Measurements from ENCODE around the gene SLC7A1.

The SLC7A1 gene

DNA sequence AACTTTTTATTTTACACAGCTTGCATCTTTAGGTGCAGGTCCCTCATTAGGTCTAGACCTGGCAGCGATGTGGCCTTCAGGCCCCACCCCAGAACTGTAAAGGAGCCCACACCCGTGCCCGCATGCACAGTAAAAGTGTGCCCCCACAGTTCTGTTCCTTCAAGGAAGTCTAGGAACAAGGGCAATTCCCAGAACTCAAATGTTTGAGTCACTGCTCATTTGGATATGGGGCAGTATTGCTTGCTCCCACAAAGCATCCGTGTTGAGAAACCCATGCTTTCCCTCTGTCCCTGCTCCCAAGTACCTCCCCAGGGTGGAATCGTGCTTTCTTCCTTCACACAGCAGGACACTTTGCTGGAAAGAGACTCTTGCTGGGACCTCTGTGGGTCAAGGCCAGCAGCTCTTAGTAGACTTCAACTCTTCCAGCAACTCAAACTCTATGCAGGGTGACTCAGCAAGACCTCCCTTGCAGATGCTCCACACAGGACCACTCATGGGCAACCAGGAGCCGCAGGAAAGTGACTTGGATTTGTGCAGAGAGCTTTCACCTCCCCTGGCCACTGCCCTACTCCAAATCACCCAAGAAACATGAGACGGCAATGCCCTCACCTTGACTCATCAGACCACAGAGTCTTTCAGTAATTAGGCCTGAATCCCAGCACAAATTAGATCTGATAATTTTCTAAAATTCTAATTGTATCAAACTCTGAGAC, 12.3 kb downstream of the SLC7A1 start:
- DNase-seq (ENCODE audit: low read depth), result no peak

DNA sequence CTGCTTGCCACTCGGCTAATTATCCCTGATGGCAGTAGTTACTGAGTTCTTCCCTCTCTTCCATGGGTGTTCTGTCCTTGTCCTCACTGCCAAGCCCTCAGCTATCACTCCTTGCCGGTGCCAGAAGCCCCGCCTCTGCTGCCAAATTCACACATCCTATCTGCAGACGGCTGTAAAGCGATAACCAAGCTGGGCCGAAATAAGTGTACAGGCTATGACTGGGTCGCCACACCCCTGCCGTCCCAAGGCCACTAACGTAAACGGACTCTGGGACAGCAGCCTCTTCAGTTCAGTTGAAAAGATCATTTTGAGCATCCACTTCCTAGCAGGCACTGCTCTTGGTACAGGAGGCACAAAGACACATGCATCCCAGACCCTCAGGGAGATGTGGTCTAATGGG, 13.3 kb downstream of the SLC7A1 start:
- DNase-seq (ENCODE audit: low read depth), result no peak

GRCh38 chr13:29581666-29582065, 13.8 kb downstream of the SLC7A1 start:
- no peak for DNase-seq (ENCODE audit: low read depth)

DNA sequence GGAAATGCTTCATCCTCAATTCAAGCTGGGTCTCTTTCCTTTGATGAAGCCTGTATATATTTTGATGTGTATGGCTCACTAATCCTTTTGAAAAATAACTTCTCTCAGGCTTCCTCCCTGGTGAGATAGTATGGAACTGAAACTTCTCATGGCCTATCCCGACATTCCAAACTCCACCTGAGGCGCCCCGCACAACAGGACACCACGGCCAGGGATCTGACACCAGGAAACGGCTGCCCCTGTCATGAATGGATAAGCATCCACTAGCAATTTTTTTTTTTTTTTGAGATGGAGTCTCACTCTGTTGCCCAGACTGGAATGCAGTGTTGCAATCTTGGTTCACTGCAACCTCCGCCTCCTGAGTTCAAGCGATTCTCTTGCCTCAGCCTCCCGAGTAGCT, 16.4 kb downstream of the SLC7A1 start:
- DNase-seq (ENCODE audit: low read depth), result no peak

DNA sequence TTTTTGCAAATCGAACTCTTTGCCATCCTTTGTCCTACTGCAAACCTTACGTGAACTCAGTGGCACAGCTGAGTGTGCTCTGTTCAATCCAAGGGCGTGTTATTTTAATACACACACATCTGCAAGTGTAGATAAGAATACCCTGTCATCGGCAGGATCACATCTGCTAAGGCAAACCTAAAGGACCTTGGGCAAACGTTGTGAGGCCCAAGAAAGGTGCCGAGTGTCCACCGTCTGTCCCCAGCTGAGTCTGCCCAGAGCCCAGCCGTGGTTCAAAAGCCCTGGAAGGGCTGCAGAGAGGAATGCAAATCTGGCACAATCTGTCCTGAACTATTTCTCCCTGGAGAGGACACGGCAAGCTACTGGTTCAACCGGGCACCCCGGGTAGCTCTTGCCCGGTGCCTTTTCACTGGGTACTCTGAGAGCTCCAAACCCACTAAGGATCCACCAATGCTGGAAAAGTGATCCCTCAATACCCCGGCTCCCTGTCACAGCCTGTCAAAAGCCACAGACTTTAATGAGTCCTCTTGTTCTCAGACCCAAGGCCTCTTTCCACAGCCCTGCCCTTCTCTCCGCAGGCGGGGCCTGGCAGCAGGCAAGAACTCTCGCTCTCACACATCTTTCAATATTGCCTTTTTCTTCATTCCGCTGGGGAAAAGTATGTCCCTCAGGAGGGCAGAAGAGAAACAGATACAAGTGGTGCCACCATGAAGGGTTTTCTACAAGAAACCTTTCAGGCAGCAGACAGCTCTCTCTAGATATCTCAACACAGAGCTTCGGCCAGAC, 17.0 kb downstream of the SLC7A1 start:
- no peak for DNase-seq (ENCODE audit: low read depth)

DNA sequence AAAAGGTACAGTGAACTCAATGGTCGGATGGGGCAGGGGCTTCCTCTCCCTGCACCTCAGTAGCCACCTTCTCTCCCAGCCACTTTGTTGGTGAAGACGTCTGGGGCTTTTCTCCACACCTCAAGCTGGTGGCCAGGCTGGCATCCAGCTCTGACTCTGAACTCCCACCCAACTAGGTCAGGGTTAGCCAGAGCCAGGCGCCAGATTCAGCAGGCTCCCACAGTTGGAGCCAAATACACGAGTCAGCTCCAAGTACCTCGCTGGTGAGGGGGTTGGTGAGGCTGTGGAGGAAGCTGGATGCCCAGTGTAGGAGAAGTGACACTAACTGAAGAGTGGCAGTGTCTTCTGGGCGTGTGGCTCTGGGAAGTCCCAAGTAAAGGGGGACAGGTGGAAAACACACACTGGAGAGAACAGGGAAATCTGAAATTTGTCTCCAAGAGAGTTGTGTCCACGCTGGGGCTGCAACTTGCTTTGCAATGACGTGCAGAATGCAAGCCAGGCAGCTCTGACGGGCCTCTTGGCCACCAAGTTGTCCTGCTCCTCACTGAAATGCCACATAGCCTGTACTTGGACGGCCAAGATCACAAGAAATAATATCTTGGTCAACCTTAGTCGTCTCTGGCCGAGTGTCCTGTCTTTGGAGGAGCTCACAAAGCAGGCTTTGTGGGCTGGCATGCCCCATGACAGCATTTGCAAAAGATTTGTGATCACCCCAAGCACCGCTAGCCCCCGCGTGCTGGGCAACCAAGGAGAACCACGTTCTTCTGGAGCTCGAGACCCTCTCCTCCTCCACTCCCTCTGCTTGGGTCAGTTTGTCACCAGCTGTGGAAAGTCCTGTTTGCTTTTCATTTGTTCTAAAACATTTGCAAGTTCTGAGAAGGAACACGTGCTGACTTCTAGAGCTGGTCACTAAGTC, 18.1 kb downstream of the SLC7A1 start:
- no peak for DNase-seq (ENCODE audit: low read depth)

DNA sequence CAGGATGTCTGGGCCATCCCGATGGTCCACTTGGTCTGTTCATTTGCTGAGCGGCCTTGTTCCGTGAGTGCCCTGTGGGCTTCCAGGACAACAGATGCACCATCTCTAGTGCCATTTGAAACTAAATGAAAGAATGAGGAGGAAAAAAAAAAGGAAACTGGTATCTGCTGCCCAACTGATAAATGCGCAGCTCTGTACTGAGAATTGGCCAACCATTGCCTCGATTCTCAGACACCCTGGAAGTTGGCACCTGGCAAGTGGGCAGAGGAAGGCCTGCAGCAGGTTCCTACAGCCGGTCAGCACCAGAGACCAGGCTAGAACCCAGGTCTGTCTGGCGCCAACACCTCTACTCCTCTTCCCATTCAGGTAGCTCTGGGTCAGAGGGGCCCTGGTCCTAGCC, 18.9 kb downstream of the SLC7A1 start:
- no peak for DNase-seq (ENCODE audit: low read depth)

GRCh38 chr13:29575098-29575497, 20.4 kb downstream of the SLC7A1 start:
- DNase-seq (ENCODE audit: low read depth), result no peak

DNA sequence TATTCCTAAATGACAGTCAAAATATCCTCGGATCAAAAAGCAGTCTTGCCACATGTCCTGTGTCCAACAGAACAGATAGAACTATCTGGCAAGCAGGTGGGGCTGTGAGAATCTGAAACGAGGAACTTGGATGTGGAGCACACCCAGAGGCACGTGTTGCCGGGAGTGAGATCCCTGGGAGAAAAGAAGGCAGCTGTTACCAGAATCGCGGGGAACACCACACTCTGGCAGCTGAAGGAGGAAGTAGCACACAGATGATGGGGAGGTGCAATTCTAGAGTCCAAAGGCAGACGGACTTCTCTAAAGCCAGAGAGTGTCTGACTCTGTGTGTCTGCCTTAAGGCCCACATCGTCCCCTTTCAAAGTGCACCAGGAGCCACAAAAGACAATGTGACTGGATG, 22.3 kb downstream of the SLC7A1 start:
- DNase-seq (ENCODE audit: low read depth), result peak; percentile 25

- no peak for DNase-seq (ENCODE audit: low read depth)
Observed at GRCh38 chr13:29572575-29572974, 22.9 kb downstream of the SLC7A1 start.

DNA sequence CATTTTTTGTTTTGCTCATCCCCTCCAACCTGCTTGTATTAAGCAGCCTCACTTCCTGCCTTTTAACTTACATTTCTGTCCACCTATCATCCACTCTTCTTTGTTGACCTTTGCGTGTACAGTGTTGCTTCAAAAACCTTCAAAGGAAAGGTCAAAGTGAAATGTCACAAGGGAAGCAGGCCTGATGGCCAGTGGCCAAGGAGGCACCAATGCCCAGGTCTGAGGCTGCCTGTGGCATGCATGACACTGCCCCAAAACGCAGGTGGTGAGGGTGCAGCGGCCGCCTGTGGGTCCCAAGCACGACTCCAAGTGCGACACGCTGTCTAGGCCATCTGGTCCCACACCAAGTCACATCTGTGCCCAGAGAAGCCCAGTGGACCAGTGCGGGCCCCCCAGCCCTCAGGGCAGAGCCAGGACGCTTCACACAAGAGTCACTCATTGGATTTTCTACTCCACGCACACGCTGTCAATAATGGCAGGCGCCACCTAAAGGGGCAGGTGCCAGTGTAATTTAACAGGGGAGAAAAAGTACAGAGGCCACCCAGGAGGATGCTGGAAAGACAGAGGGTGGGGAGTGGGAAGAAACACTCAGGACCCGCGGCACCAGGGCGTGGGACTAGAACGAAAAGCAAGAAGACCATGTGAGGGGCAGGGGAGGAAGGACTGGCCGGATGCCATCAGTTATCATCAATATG, 23.5 kb downstream of the SLC7A1 start:
- DNase-seq (ENCODE audit: low read depth), result no peak

DNA sequence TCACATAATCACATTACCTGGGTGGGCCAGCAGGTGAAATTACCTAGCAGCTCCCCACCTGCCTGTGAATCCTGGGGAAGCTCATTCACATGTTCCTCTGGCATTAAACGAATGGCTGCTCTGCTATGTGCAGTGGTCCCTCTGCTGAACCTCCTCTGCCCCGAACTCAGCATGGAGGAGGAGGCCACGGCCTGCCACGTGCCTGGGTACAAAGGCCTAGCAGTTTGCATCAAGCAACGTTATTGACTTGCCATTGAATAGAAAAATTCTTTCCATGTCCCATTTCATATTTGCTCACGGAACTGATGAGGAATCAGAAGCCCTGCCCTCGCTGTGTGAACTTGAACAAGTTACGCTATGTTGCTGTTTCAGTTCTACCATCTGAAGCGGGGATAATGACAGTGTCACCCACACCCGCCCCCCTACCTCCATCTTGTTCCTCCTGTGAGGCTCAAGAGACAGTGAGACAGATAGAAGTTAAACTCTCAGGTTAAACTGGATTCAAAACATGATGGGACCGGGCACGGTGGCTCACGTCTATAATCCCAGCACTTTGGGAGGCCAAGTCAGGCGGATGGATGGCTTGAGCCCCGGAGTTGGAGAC, 25.3 kb downstream of the SLC7A1 start:
- no peak for DNase-seq (ENCODE audit: low read depth)

GRCh38 chr13:29569253-29570050, 26.0 kb downstream of the SLC7A1 start:
- DNase-seq (ENCODE audit: low read depth), result no peak

- no peak for DNase-seq (ENCODE audit: low read depth)
Observed at GRCh38 chr13:29568731-29569130, 26.8 kb downstream of the SLC7A1 start.

DNA sequence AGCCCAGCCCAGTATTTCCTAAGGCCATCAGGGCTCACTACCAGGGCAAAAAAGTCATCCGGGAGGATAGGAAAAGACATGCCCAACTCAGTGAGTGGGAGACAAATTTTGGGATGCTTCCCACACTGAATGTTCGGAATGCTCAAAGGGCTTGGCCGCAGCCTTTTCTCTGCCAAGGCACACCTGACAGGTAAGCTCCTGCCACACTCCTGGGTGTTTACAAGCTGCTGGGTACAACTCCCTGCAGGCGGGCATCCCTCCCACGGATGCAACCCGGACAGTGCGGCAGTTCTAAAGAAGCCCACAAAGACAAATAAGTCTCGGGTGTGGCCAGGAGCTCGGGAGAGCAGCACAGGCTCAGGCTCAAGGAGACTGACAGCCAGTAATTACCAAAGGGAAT, 28.1 kb downstream of the SLC7A1 start:
- no peak for DNase-seq (ENCODE audit: low read depth)

- DNase-seq (ENCODE audit: low read depth), result no peak
Observed at GRCh38 chr13:29566206-29566605, 29.3 kb downstream of the SLC7A1 start.

GRCh38 chr13:29564818-29565217, 30.7 kb downstream of the SLC7A1 start:
- DNase-seq (ENCODE audit: low read depth), result no peak

GRCh38 chr13:29564373-29564772, 31.1 kb downstream of the SLC7A1 start:
- DNase-seq (ENCODE audit: low read depth), result no peak

- DNase-seq (ENCODE audit: low read depth), result no peak
Observed at GRCh38 chr13:29563941-29564340, 31.5 kb downstream of the SLC7A1 start.

DNA sequence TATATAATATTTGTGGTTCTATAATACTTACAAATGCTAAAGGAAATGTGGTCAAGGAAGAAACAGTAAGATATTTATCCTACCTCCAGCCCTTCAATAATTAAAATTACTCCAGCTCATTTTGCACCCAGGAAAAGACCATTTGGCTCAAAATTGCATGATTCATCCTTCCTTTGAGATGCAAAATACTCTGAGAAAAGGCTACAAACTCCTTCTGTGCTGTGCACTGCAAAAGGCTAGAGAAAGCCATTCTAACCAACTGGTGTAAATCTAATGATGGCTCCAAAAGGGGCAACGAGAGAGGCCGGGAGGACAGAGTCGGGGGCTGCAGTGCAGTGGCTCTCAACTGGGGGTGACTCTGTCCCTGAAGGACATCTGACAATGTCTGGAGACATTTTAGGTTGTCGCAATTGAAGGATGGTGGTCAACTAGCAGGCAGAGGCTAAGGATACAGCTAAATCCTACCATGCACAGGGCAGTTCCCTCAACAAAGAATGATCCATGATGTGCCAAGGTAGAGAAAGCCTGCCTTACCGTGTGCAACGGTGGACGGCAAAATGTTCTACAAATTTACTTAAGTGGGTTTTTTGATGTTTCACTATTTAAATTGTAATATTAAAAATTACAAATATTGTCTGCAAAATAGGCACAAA, 32.6 kb downstream of the SLC7A1 start:
- DNase-seq (ENCODE audit: low read depth), result no peak

Measured in stromal cell of bone marrow (primary cell).